SU-DHL-6 (cell line): Measurements from ENCODE around the gene ATP10A.

Source experiments
- H2AFZ ChIP-seq: fragments of 200-600 bp; sonication (generic); 2 replicates; pipeline ENCODE4 v1.6.1; 2014; ENCODE audit warnings: low read depth, mild to moderate bottlenecking, moderate library complexity, mixed read lengths, antibody characterized with exemption, low read length; ENCODE audit not compliant: severe bottlenecking
- H3F3A ChIP-seq: fragments of 200-600 bp; shearing (Covaris generic); 2 replicates; pipeline ENCODE4 v1.6.0; 2016; ENCODE audit warnings: antibody characterized with exemption, mild to moderate bottlenecking; ENCODE audit not compliant: insufficient read depth
- H3K27ac ChIP-seq: fragments of 200-600 bp; sonication (generic); 2 replicates; pipeline ENCODE4 v1.5.1; 2016; ENCODE audit warnings: low read depth, mild to moderate bottlenecking, low read length, moderate library complexity, mixed read lengths
- H3K27me3 ChIP-seq: fragments of 200-600 bp; sonication (generic), shearing (Covaris generic); 2 replicates; pipeline ENCODE4 v1.6.0; 2014; ENCODE audit warnings: mild to moderate bottlenecking, low read length
- H3K36me3 ChIP-seq: fragments of 200-600 bp; sonication (generic); 2 replicates; pipeline ENCODE4 v1.6.1; 2014; ENCODE audit warnings: mild to moderate bottlenecking, low read length, mixed read lengths
- H3K4me2 ChIP-seq: fragments of 300-600, 200-600 bp; shearing (Covaris generic), sonication (generic); 2 replicates; pipeline ENCODE4 v1.6.0; 2014; ENCODE audit warnings: low read length, low read depth, mild to moderate bottlenecking; ENCODE audit not compliant: poor library complexity, severe bottlenecking
- H3K4me3 ChIP-seq: fragments of 200-600 bp; sonication (generic); 2 replicates; pipeline ENCODE4 v1.5.1; 2014; ENCODE audit warnings: antibody characterized with exemption, low read length, mild to moderate bottlenecking, mixed read lengths; ENCODE audit not compliant: insufficient read depth, poor library complexity, severe bottlenecking
- H3K79me2 ChIP-seq: fragments of 200-600 bp; sonication (generic); 2 replicates; pipeline ENCODE4 v1.6.1; 2014; ENCODE audit warnings: mild to moderate bottlenecking, low read length, moderate library complexity; ENCODE audit not compliant: insufficient read depth
- H3K9ac ChIP-seq: fragments of 200-600 bp; sonication (generic); 2 replicates; pipeline ENCODE4 v1.7.0; 2014; ENCODE audit warnings: mild to moderate bottlenecking, low read length
- H3K9me2 ChIP-seq: fragments of 200-600 bp; sonication (generic); replicated peaks from 2 replicates; pipeline ENCODE4 v1.6.1; 2014; ENCODE audit warnings: low read length; ENCODE audit not compliant: insufficient read depth
- H3K9me3 ChIP-seq: fragments of 200-600 bp; sonication (generic); 2 replicates; pipeline ENCODE4 v1.6.1; 2014; ENCODE audit warnings: low read length, mixed read lengths; ENCODE audit not compliant: insufficient read depth
- H4K20me1 ChIP-seq: fragments of 200-600 bp; sonication (generic); 2 replicates; pipeline ENCODE4 v1.6.1; 2014; ENCODE audit warnings: low read depth, mild to moderate bottlenecking, antibody characterized with exemption, low read length, moderate library complexity, mixed read lengths
- EZH2phosphoT487 ChIP-seq: fragments of 200-600 bp; sonication (generic), shearing (Covaris generic); conservative IDR thresholded peaks from 2 replicates; pipeline ENCODE4 v1.6.1; 2018; ENCODE audit warnings: mild to moderate bottlenecking, antibody characterized with exemption, low read length, moderate library complexity, mixed read lengths
- TF ChIP-seq, protein P1 (sequence below): fragments of 200-600 bp; sonication (generic); IDR thresholded peaks from one replicate; pipeline ENCODE4 v1.5.1; 2017; ENCODE audit warnings: antibody characterized with exemption, mild to moderate bottlenecking, low read length, moderate library complexity; ENCODE audit not compliant: insufficient read depth, poor library complexity, severe bottlenecking

Gene ATP10A

DNA sequence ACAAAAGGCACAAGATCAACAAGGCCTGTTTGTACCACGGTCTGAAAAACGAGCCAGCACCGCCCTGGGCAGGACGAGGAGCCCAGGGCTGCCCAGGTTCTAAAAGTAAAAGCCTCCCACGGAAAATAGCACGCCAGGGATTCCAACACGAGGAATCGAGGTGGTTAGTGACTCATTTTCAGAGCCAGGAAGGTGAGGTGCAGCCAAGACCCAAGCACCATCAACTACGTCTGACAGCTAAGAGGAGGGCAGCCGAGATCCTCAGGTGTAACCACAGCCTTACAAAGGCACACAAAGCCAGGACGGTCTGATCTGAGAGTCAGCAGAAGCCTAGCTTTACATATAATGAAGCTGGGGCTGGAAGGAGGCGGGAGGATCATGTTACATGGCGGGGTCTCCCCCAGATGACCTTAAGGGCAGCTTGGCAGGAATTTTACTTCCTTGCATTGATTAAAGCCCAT, 52.5 kb downstream of the ATP10A start:
- no peak overlapping the region for H3K9ac ChIP-seq
- TF ChIP-seq, protein P1, sequence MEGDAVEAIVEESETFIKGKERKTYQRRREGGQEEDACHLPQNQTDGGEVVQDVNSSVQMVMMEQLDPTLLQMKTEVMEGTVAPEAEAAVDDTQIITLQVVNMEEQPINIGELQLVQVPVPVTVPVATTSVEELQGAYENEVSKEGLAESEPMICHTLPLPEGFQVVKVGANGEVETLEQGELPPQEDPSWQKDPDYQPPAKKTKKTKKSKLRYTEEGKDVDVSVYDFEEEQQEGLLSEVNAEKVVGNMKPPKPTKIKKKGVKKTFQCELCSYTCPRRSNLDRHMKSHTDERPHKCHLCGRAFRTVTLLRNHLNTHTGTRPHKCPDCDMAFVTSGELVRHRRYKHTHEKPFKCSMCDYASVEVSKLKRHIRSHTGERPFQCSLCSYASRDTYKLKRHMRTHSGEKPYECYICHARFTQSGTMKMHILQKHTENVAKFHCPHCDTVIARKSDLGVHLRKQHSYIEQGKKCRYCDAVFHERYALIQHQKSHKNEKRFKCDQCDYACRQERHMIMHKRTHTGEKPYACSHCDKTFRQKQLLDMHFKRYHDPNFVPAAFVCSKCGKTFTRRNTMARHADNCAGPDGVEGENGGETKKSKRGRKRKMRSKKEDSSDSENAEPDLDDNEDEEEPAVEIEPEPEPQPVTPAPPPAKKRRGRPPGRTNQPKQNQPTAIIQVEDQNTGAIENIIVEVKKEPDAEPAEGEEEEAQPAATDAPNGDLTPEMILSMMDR: no peak
- no peak for TF ChIP-seq EZH2phosphoT487
- no peaks in the 10 kb centered on the region for H3F3A ChIP-seq
- H3K4me3 ChIP-seq: no peak overlapping the region
- H3K79me2 ChIP-seq: no peaks in the 10 kb centered on the region
- no peak overlapping the region for H3K27ac ChIP-seq
- no peaks in the 10 kb centered on the region for H3K9me2 ChIP-seq
- H3K9me3 ChIP-seq: no peaks in the 10 kb centered on the region
- H4K20me1 ChIP-seq: no peaks in the 10 kb centered on the region
- H2AFZ ChIP-seq: no peak overlapping the region
- H3K27me3 ChIP-seq: no peaks in the 10 kb centered on the region
- no peak overlapping the region for H3K4me2 ChIP-seq
- H3K36me3 ChIP-seq: no peaks in the 10 kb centered on the region

DNA sequence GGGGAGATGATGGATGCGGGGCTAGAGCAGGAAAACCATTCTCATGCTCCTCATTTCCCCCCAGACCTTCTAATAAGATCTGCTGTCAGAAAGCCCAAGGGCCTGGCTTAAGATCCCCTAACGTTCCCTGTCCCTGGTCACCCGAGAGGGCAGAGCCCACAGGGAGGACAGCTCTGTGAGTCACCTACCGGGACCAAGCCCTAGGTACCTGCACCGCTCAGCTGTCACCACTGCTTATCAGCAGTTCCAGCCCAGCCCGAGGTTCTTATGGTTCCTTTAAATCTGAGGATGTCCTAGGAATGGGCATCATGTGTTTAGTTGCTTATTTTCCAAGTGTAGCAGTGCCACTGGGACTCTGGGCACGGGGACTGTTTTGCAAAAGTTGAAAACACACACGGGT, 53.0 kb downstream of the ATP10A start:
- Histone ChIP-seq H3K4me3 (no peak overlapping the region), H3K4me2 (no peak overlapping the region), H3K9ac (no peak overlapping the region), H2AFZ (no peak overlapping the region), H3K79me2 (no peaks in the 10 kb centered on the region), H3K36me3 (no peaks in the 10 kb centered on the region), H3K27ac (no peak overlapping the region), H3K9me2 (no peaks in the 10 kb centered on the region), H3K9me3 (no peaks in the 10 kb centered on the region), H3K27me3 (no peaks in the 10 kb centered on the region), H3F3A (no peaks in the 10 kb centered on the region), H4K20me1 (no peaks in the 10 kb centered on the region)
- TF ChIP-seq EZH2phosphoT487: no peak
- TF ChIP-seq, protein P1: no peak

DNA sequence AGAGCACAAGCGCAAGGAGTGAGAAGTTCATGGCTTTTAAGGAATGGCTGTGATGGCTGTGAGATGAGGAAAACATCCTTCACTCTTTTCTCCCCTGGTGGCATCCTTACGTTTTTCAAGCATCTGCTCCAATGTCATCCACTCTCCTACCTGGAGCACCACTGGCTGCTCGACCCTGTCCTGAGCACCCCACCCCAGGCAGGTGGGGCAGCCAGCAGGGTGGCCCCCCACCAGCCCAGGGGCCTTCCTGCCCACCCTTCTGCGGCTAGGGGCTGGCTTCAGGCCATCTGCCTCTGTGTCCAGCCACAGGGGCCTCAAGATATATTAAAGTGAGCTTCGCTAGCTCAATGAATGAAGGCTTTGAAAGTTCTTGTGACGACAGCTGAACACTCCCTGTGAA, 56.1 kb downstream of the ATP10A start:
- H3K79me2 ChIP-seq: no peaks in the 10 kb centered on the region
- H3K27me3 ChIP-seq: no peaks in the 10 kb centered on the region
- H3K9me2 ChIP-seq: no peaks in the 10 kb centered on the region
- no peaks in the 10 kb centered on the region for H4K20me1 ChIP-seq
- no peaks in the 10 kb centered on the region for H3F3A ChIP-seq
- H3K36me3 ChIP-seq: no peaks in the 10 kb centered on the region
- H3K27ac ChIP-seq: no peak overlapping the region
- no peak overlapping the region for H3K4me2 ChIP-seq
- no peak overlapping the region for H2AFZ ChIP-seq
- H3K9ac ChIP-seq: no peak overlapping the region
- TF ChIP-seq, protein P1: no peak
- no peak for TF ChIP-seq EZH2phosphoT487
- no peaks in the 10 kb centered on the region for H3K9me3 ChIP-seq
- H3K4me3 ChIP-seq: no peak overlapping the region

DNA sequence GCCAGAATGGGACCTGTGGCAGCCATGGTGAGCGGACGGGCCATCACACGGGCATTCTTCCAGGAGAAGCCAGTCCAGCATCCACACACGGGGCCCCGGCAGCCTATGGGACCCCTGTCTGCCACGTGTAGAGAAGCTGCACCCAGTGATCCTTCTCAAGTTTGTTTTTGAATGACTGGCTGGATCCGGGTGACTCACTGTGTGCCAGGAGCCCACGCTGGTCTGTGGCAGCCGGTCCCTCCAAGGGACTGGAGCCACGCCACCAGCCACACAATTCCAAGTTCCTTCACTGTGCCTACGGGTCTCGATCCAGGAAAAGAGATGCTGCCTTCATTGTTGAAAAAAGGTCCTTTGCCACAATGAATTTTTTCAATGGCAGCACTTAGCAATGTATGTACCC, 58.1 kb downstream of the ATP10A start:
- Histone ChIP-seq H3K4me2 (no peak overlapping the region), H3K36me3 (no peaks in the 10 kb centered on the region), H3K4me3 (no peak overlapping the region), H3F3A (no peaks in the 10 kb centered on the region), H3K27me3 (no peaks in the 10 kb centered on the region), H3K9me3 (no peaks in the 10 kb centered on the region), H3K9ac (no peak overlapping the region), H4K20me1 (no peaks in the 10 kb centered on the region), H3K79me2 (no peaks in the 10 kb centered on the region), H2AFZ (no peak overlapping the region), H3K27ac (no peak overlapping the region), H3K9me2 (no peaks in the 10 kb centered on the region)
- TF ChIP-seq EZH2phosphoT487: no peak
- TF ChIP-seq, protein P1: no peak
